ENCODE results near the gene NAPEPLD. TPM values are rescaled to one million over a fixed set of nuclear protein-coding genes. Genes with fewer than 3 reads are reported as not detected.

NAPEPLD gene
- polyA plus RNA-seq, 1 donor (not counting 4 experiments of a cell fraction or from before 2014, with no cell fraction given), result 3.8 TPM

GRCh38 chr7:103068414-103069403 lies 80.2 kb downstream of the NAPEPLD start:
- Histone ChIP-seq H3K4me3 (ENCODE audit: control insufficient read depth in 2 of 3, extremely low read depth in 1 of 3, insufficient read depth in 2 of 3, low read depth in 1 of 3, low read length in 3 of 3) (no peak overlapping the region), H3K4me1 (ENCODE audit: control insufficient read depth, extremely low read depth, insufficient read depth, low read length) (peaks cover 2% of the 10 kb centered on the region), H3K79me2 (ENCODE audit: control insufficient read depth, insufficient read depth, low read length) (no peaks in the 10 kb centered on the region), H4K20me1 (ENCODE audit: control insufficient read depth, extremely low read depth, insufficient read depth, low read length) (no peaks in the 10 kb centered on the region), H3K27me3 (ENCODE audit: control insufficient read depth, extremely low read depth, insufficient read depth, low read length) (no peaks in the 10 kb centered on the region), H3K9me3 (ENCODE audit: control insufficient read depth, low read depth, low read length) (no peaks in the 10 kb centered on the region), H3K9me1 (ENCODE audit: control insufficient read depth, extremely low read depth, insufficient read depth, low read length) (no peaks in the 10 kb centered on the region), H3K9ac (ENCODE audit: control insufficient read depth, extremely low read depth, insufficient read depth, low read length) (no peak overlapping the region), H3K4me2 (ENCODE audit: control insufficient read depth, extremely low read depth, insufficient read depth, low read depth, low read length) (no peak overlapping the region), H3K36me3 (ENCODE audit: control insufficient read depth in 2 of 2, extremely low read depth in 1 of 2, insufficient read depth in 2 of 2, low read length in 2 of 2) (no peaks in the 10 kb centered on the region), H3K27ac (ENCODE audit: control insufficient read depth, insufficient read depth, low read length) (no peak overlapping the region), H2AFZ (ENCODE audit: control insufficient read depth, low read length) (no peak overlapping the region)
- dilution Hi-C loops (cut with MboI; ENCODE audit: extremely low pct_ligation_motif_present, low sequenced_read_pairs), result no loop called here
- DNase-seq (ENCODE audit: low read depth, low spot score) (no peak), FAIRE-seq (no peak)
- no peak for TF ChIP-seq CTCF (optimal IDR thresholded peaks at IDR 0.05 in 1 of 3, IDR thresholded peaks at IDR 0.05 in 1 of 3, conservative IDR thresholded peaks at IDR 0.05 in 1 of 3; ENCODE audit: extremely low read depth in 1 of 3, insufficient read depth in 2 of 3, low read length in 3 of 3)
- TF ChIP-seq EZH2 (IDR thresholded peaks at IDR 0.05; ENCODE audit: low read length), result no peak

GRCh38 chr7:103065667-103066066 lies 83.2 kb downstream of the NAPEPLD start:
- dilution Hi-C loops (cut with MboI; ENCODE audit: extremely low pct_ligation_motif_present, low sequenced_read_pairs), result no loop called here

More at GRCh38 chr7:103065667-103066066, 83.2 kb downstream of the NAPEPLD start:
- Histone ChIP-seq H3K4me2 (ENCODE audit: control insufficient read depth, extremely low read depth, insufficient read depth, low read depth, low read length) (no peak overlapping the region), H3K27me3 (ENCODE audit: control insufficient read depth, extremely low read depth, insufficient read depth, low read length) (no peaks in the 10 kb centered on the region), H3K4me1 (ENCODE audit: control insufficient read depth, extremely low read depth, insufficient read depth, low read length) (no peaks in the 10 kb centered on the region), H3K9ac (ENCODE audit: control insufficient read depth, extremely low read depth, insufficient read depth, low read length) (no peak overlapping the region), H3K27ac (ENCODE audit: control insufficient read depth, insufficient read depth, low read length) (no peak overlapping the region), H3K9me1 (ENCODE audit: control insufficient read depth, extremely low read depth, insufficient read depth, low read length) (no peaks in the 10 kb centered on the region), H4K20me1 (ENCODE audit: control insufficient read depth, extremely low read depth, insufficient read depth, low read length) (no peaks in the 10 kb centered on the region), H3K79me2 (ENCODE audit: control insufficient read depth, insufficient read depth, low read length) (no peaks in the 10 kb centered on the region), H3K36me3 (ENCODE audit: control insufficient read depth in 2 of 2, extremely low read depth in 1 of 2, insufficient read depth in 2 of 2, low read length in 2 of 2) (no peaks in the 10 kb centered on the region), H3K4me3 (ENCODE audit: control insufficient read depth in 2 of 3, extremely low read depth in 1 of 3, insufficient read depth in 2 of 3, low read depth in 1 of 3, low read length in 3 of 3) (no peak overlapping the region), H2AFZ (ENCODE audit: control insufficient read depth, low read length) (peak overlapping the region; percentile 44), H3K9me3 (ENCODE audit: control insufficient read depth, low read depth, low read length) (no peaks in the 10 kb centered on the region)
- TF ChIP-seq EZH2 (IDR thresholded peaks at IDR 0.05; ENCODE audit: low read length) (no peak), CTCF (optimal IDR thresholded peaks at IDR 0.05 in 1 of 3, IDR thresholded peaks at IDR 0.05 in 1 of 3, conservative IDR thresholded peaks at IDR 0.05 in 1 of 3; ENCODE audit: extremely low read depth in 1 of 3, insufficient read depth in 2 of 3, low read length in 3 of 3) (peak; percentile 67 to 76 (median 67))
- no peak for FAIRE-seq
- DNase-seq (ENCODE audit: low read depth, low spot score), result peak; percentile 15
